HepG2 (cell line): ENCODE data around the gene ROM1. TPM values are rescaled to one million over a fixed set of nuclear protein-coding genes. Genes with fewer than 3 reads are reported as not detected.
A peak's percentile ranks its signal among the peaks of the same experiment; 100 is the strongest.

ENCODE experiments used
- CBX5 ChIP-seq: sonication (generic); formaldehyde crosslinking; IDR thresholded peaks from 2 replicates; pipeline ENCODE4 v1.4.0; 2020; ENCODE audit warnings: missing genetic modification reagents, borderline replicate concordance
- DR1 ChIP-seq: sonication (generic); formaldehyde crosslinking; IDR thresholded peaks from 2 replicates; pipeline ENCODE4 v1.8.0; 2021; ENCODE audit warnings: mild to moderate bottlenecking, missing genetic modification reagents, inconsistent platforms
- EED ChIP-seq: sonication (generic); formaldehyde crosslinking; IDR thresholded peaks from 2 replicates; pipeline ENCODE4 v1.5.0; 2020; ENCODE audit warnings: mild to moderate bottlenecking, missing genetic modification reagents
- GTF3A ChIP-seq: sonication (generic); formaldehyde crosslinking; conservative IDR thresholded peaks from 2 replicates; pipeline ENCODE4 v1.4.0; 2020; ENCODE audit warnings: mild to moderate bottlenecking, missing genetic modification reagents
- KLF11 ChIP-seq: IDR thresholded peaks from 2 replicates; pipeline ENCODE4 v1.6.1; 2016; ENCODE audit warnings: missing compliant biosample characterization
- KLF16 ChIP-seq, 2 experiments: sonication (generic) in 1 of 2; formaldehyde crosslinking in 1 of 2; IDR thresholded peaks; 2 replicates each; pipeline versions ENCODE4 v1.6.1 to v1.8.0; 2016 to 2023; ENCODE audit warnings: missing genetic modification reagents in 2 of 2, missing compliant biosample characterization in 1 of 2
- MED1 ChIP-seq: sonication (generic); formaldehyde crosslinking; IDR thresholded peaks from 2 replicates; pipeline ENCODE4 v1.4.0; 2020; ENCODE audit warnings: missing genetic modification reagents
- MIXL1 ChIP-seq: IDR thresholded peaks from 2 replicates; pipeline ENCODE4 v1.6.1; 2016
- NAIF1 ChIP-seq: sonication (generic); formaldehyde crosslinking; IDR thresholded peaks from 2 replicates; pipeline ENCODE4 v1.5.0; 2020; ENCODE audit warnings: mild to moderate bottlenecking, missing genetic modification reagents, borderline replicate concordance
- NCOA2 ChIP-seq: sonication (generic); formaldehyde crosslinking; IDR thresholded peaks from 2 replicates; pipeline ENCODE4 v1.8.0; 2022; ENCODE audit warnings: inconsistent platforms
- PAWR ChIP-seq: sonication (generic); formaldehyde crosslinking; IDR thresholded peaks from 2 replicates; pipeline ENCODE4 v1.4.0; 2020; ENCODE audit warnings: missing genetic modification reagents, mild to moderate bottlenecking, borderline replicate concordance
- THYN1 ChIP-seq: sonication (generic); formaldehyde crosslinking; IDR thresholded peaks from 2 replicates; pipeline ENCODE4 v1.8.1; 2023; ENCODE audit warnings: low read depth, mild to moderate bottlenecking, moderate library complexity, missing genetic modification reagents, borderline replicate concordance
- polyA plus RNA-seq, 8 experiments: library from polyadenylated mRNA; depleted of rRNA in 3 of 8; stranded (reverse) in 7 of 8; unstranded in 1 of 8; fragments of >200 nt; fragmentation: Illumina TruSeq in 4 of 8; extraction: Trizol in 4 of 8; gene quantifications; 2 replicates each; pipeline versions ENCODE4 v1.2.1 to v1.2.3, GENCODE V29; 2011 to 2016; ENCODE audit warnings: low read depth in 4 of 8, missing spikeins in 1 of 8, mixed read lengths in 1 of 8; ENCODE audit not compliant: insufficient read depth in 1 of 8
- total RNA-seq, 5 experiments: library from RNA; depleted of rRNA; stranded (reverse); fragments of >200 nt; fragmentation: Illumina TruSeq; extraction: Trizol; gene quantifications; 2 replicates each; pipeline ENCODE4 v1.2.3, GENCODE V29; 2016; ENCODE audit warnings: low read depth in 1 of 5
- TF ChIP-seq, protein P1 (sequence below): sonication (generic); formaldehyde crosslinking; IDR thresholded peaks from 2 replicates; pipeline ENCODE4 v1.4.0; 2020; ENCODE audit warnings: mild to moderate bottlenecking, low read depth, missing genetic modification reagents
- TF ChIP-seq, protein P2 (sequence below): sonication (generic); formaldehyde crosslinking; IDR thresholded peaks from 2 replicates; pipeline ENCODE4 v1.8.0; 2022; ENCODE audit warnings: missing genetic modification reagents, mild to moderate bottlenecking, moderate library complexity, borderline replicate concordance
- TF ChIP-seq, protein P3 (sequence below): sonication (generic); formaldehyde crosslinking; IDR thresholded peaks from 2 replicates; pipeline ENCODE4 v1.5.1; 2020; ENCODE audit warnings: missing genetic modification reagents, mild to moderate bottlenecking, borderline replicate concordance
- TF ChIP-seq, protein P4 (sequence below): sonication (generic); formaldehyde crosslinking; IDR thresholded peaks from 2 replicates; pipeline ENCODE4 v1.9.0; 2021; ENCODE audit warnings: mild to moderate bottlenecking, missing genetic modification reagents
- TF ChIP-seq, protein P5 (sequence below): IDR thresholded peaks from 2 replicates; pipeline ENCODE4 v1.6.1; 2018; ENCODE audit warnings: missing genetic modification reagents, mild to moderate bottlenecking, missing compliant biosample characterization

The ROM1 gene
- total and polyA plus RNA-seq, 2 of the 13 experiments (the other 11 are each of a cell fraction or from before 2014, with no cell fraction given), result 1.2 to 2.4 TPM

DNA sequence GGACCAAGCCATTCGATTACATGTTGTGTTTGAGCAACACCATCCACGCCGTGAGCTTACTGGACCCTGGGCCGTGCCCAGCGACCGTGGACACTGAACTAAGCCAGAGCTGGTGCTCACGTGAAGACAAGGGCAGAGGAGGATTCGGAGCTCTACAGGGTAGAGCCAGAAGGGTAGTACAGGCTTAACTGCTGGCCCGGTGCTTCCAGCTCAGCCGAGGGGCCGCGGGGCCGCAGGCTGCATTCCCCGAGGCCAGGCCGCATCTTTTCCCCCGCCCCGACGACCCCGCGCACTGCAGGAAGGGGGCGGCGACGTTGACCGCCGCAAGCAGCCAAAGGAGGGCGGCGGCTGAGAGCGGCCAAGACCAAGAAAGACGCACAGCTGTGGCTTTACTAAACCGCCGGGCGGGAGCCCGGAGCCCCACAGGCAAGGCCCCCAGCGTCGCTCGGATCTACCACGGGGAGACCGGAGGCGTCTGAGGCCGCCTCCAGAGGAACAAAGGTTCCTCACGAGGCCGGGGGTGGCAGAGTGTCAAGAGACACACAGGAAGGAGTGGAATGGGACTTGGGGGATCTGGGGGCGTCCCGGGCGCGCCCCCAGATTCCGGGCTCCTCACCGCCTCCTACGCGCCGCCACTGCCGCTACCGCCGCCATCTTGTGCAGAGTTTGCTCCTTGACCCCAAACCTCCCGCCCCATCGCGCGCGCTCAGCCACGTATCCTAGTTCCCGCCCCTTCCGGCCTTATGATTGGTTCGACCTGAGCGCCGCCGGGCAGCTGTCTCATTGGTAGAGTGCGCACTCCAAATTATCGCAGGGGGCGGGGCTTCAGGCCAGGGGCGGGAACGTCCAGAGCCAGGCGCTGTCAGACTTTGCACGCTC is 33.1 kb downstream of the ROM1 start, which contains the start of gene GANAB (continued):
- TF ChIP-seq NCOA2 (CRISPR knock-in tag), result peak; percentile 44; the same call in 1 of the 2 replicates
- TF ChIP-seq MED1 (CRISPR knock-in tag), result no peak
- no peak for TF ChIP-seq PAWR (CRISPR knock-in tag)
- no peak for TF ChIP-seq EED
- peak; percentile 55; the same call in 1 of the 2 replicates for TF ChIP-seq CBX5 (CRISPR knock-in tag)
- TF ChIP-seq THYN1 (CRISPR knock-in tag), result no peak
- TF ChIP-seq GTF3A (CRISPR knock-in tag), result no peak
- peak; percentile 18; the same call in 1 of the 2 replicates for TF ChIP-seq MIXL1 (CRISPR knock-in tag)
- TF ChIP-seq, protein P1, sequence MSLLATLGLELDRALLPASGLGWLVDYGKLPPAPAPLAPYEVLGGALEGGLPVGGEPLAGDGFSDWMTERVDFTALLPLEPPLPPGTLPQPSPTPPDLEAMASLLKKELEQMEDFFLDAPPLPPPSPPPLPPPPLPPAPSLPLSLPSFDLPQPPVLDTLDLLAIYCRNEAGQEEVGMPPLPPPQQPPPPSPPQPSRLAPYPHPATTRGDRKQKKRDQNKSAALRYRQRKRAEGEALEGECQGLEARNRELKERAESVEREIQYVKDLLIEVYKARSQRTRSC (CRISPR knock-in tag), result peak; percentile 47; the same call in 1 of the 2 replicates
- TF ChIP-seq NAIF1 (CRISPR knock-in tag), result no peak; the same call in 1 of the 2 replicates
- TF ChIP-seq, protein P2, sequence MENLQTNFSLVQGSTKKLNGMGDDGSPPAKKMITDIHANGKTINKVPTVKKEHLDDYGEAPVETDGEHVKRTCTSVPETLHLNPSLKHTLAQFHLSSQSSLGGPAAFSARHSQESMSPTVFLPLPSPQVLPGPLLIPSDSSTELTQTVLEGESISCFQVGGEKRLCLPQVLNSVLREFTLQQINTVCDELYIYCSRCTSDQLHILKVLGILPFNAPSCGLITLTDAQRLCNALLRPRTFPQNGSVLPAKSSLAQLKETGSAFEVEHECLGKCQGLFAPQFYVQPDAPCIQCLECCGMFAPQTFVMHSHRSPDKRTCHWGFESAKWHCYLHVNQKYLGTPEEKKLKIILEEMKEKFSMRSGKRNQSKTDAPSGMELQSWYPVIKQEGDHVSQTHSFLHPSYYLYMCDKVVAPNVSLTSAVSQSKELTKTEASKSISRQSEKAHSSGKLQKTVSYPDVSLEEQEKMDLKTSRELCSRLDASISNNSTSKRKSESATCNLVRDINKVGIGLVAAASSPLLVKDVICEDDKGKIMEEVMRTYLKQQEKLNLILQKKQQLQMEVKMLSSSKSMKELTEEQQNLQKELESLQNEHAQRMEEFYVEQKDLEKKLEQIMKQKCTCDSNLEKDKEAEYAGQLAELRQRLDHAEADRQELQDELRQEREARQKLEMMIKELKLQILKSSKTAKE, result no peak
- peak; percentile 64; the same call in 1 of the 2 replicates for TF ChIP-seq DR1
- TF ChIP-seq KLF11 (CRISPR knock-in tag), result no peak
- TF ChIP-seq KLF16 (CRISPR knock-in tag; IDR thresholded peaks at IDR 0.05), result peak in 1 of 2 experiments; percentile 89; a peak in 2 of 4 replicates
- TF ChIP-seq, protein P3, sequence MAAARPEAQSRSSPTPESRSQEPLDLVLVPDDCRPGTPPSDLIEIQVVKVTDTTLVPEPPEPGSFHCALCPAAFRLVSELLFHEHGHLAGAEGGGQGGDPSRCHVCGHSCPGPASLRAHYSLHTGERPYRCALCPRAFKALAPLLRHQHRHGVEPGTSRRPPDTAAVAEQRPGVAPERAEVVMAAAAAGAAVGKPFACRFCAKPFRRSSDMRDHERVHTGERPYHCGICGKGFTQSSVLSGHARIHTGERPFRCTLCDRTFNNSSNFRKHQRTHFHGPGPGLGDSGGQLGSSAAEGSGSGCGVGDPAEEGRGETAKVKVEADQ (CRISPR knock-in tag), result no peak
- TF ChIP-seq, protein P4, sequence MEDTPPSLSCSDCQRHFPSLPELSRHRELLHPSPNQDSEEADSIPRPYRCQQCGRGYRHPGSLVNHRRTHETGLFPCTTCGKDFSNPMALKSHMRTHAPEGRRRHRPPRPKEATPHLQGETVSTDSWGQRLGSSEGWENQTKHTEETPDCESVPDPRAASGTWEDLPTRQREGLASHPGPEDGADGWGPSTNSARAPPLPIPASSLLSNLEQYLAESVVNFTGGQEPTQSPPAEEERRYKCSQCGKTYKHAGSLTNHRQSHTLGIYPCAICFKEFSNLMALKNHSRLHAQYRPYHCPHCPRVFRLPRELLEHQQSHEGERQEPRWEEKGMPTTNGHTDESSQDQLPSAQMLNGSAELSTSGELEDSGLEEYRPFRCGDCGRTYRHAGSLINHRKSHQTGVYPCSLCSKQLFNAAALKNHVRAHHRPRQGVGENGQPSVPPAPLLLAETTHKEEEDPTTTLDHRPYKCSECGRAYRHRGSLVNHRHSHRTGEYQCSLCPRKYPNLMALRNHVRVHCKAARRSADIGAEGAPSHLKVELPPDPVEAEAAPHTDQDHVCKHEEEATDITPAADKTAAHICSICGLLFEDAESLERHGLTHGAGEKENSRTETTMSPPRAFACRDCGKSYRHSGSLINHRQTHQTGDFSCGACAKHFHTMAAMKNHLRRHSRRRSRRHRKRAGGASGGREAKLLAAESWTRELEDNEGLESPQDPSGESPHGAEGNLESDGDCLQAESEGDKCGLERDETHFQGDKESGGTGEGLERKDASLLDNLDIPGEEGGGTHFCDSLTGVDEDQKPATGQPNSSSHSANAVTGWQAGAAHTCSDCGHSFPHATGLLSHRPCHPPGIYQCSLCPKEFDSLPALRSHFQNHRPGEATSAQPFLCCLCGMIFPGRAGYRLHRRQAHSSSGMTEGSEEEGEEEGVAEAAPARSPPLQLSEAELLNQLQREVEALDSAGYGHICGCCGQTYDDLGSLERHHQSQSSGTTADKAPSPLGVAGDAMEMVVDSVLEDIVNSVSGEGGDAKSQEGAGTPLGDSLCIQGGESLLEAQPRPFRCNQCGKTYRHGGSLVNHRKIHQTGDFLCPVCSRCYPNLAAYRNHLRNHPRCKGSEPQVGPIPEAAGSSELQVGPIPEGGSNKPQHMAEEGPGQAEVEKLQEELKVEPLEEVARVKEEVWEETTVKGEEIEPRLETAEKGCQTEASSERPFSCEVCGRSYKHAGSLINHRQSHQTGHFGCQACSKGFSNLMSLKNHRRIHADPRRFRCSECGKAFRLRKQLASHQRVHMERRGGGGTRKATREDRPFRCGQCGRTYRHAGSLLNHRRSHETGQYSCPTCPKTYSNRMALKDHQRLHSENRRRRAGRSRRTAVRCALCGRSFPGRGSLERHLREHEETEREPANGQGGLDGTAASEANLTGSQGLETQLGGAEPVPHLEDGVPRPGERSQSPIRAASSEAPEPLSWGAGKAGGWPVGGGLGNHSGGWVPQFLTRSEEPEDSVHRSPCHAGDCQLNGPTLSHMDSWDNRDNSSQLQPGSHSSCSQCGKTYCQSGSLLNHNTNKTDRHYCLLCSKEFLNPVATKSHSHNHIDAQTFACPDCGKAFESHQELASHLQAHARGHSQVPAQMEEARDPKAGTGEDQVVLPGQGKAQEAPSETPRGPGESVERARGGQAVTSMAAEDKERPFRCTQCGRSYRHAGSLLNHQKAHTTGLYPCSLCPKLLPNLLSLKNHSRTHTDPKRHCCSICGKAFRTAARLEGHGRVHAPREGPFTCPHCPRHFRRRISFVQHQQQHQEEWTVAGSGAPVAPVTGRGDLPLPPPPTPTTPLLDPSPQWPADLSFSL, result no peak
- TF ChIP-seq, protein P5, sequence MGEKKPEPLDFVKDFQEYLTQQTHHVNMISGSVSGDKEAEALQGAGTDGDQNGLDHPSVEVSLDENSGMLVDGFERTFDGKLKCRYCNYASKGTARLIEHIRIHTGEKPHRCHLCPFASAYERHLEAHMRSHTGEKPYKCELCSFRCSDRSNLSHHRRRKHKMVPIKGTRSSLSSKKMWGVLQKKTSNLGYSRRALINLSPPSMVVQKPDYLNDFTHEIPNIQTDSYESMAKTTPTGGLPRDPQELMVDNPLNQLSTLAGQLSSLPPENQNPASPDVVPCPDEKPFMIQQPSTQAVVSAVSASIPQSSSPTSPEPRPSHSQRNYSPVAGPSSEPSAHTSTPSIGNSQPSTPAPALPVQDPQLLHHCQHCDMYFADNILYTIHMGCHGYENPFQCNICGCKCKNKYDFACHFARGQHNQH, result peak; percentile 78; the same call in 1 of the 2 replicates
